OCI-LY3 (cell line): Measurements from ENCODE around the gene RBM17.

Experiments used
- EZH2phosphoT487 ChIP-seq: fragments of 200-600 bp; shearing (Covaris generic); IDR thresholded peaks from 2 replicates; pipeline ENCODE4 v1.6.1; 2018; ENCODE audit warnings: antibody characterized with exemption, mixed run types, low read depth
- TF ChIP-seq, protein P1 (sequence below): fragments of 200-600, 300-600 bp; sonication (generic); IDR thresholded peaks from 2 replicates; pipeline ENCODE4 v1.5.1; 2014; ENCODE audit warnings: antibody characterized with exemption, low read length, low read depth

- TF ChIP-seq, protein P1, sequence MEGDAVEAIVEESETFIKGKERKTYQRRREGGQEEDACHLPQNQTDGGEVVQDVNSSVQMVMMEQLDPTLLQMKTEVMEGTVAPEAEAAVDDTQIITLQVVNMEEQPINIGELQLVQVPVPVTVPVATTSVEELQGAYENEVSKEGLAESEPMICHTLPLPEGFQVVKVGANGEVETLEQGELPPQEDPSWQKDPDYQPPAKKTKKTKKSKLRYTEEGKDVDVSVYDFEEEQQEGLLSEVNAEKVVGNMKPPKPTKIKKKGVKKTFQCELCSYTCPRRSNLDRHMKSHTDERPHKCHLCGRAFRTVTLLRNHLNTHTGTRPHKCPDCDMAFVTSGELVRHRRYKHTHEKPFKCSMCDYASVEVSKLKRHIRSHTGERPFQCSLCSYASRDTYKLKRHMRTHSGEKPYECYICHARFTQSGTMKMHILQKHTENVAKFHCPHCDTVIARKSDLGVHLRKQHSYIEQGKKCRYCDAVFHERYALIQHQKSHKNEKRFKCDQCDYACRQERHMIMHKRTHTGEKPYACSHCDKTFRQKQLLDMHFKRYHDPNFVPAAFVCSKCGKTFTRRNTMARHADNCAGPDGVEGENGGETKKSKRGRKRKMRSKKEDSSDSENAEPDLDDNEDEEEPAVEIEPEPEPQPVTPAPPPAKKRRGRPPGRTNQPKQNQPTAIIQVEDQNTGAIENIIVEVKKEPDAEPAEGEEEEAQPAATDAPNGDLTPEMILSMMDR: peak; percentile 64
- no peak for TF ChIP-seq EZH2phosphoT487
These were observed 20.0 kb downstream of the RBM17 start for GRCh38 chr10:6108631-6109443.
